Right atrium auricular region (tissue), 2 donors: ENCODE results near the gene ATP2B2. TPM values are rescaled to one million over a fixed set of nuclear protein-coding genes. Genes with fewer than 3 reads are reported as not detected.

Experiments
- DNase-seq: peaks from one replicate; pipeline ENCODE4 v3.0.0-alpha.2; 2019; ENCODE audit warnings: low spot score
- H3K27ac ChIP-seq, 2 donors: fragments of 200-600 bp; sonication (generic); 1 replicate in 1 of 2; 2 replicates in 1 of 2; pipeline ENCODE4 v1.5.1; 2016 to 2019
- H3K27me3 ChIP-seq, 2 donors: fragments of 200-600 bp; sonication (generic); one replicate each; pipeline versions ENCODE4 v1.5.1 to v1.6.0; 2017 to 2019
- H3K36me3 ChIP-seq: fragments of 200-600 bp; sonication (generic); one replicate; pipeline ENCODE4 v1.5.1; 2016
- H3K4me1 ChIP-seq, 2 donors: fragments of 200-600 bp; sonication (generic); one replicate each; pipeline versions ENCODE4 v1.5.1 to v1.6.0; 2017 to 2019
- H3K4me3 ChIP-seq, 2 donors: fragments of 200-600 bp; sonication (generic); 1 replicate in 1 of 2; 2 replicates in 1 of 2; pipeline ENCODE4 v1.5.1; 2017 to 2019; ENCODE audit warnings: mild to moderate bottlenecking in 1 of 2, moderate library complexity in 1 of 2
- H3K9me3 ChIP-seq, 2 donors: fragments of 200-600 bp; sonication (generic); one replicate each; pipeline ENCODE4 v1.5.1; 2019
- total RNA-seq, 2 donors: library from RNA; depleted of rRNA; stranded (reverse); fragments of >200 nt; gene quantifications; one replicate each; pipeline ENCODE4 v1.1.0, GENCODE V29; 2016
- TF ChIP-seq, protein P1 (sequence below), 2 donors: fragments of 200-600 bp; sonication (generic); IDR thresholded peaks; one replicate each; pipeline ENCODE4 v1.5.1; 2019; ENCODE audit warnings: antibody characterized with exemption in 2 of 2

The ATP2B2 gene
- total RNA-seq, 2 donors from 2014 or later = 0.12 to 0.15 TPM

DNA sequence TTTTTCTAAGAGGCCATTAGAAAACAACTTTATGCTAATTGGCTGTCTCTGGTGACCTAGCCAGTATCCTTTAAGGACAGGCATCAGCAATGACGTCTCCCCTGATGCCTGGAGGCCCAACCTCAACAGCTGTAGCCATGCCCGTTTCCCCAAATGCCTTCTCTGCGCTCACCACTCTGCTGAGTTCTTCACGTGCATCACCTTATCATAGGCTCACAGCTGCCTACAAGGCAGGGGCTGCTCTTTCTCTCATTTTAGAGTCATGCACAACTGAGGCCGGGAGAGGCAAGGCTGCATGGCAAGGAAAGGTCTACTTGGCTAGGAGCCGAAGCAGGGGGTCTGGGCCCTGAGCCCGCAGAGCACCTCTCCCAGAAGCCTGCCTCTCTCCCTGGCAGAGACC is 140.6 kb downstream of the ATP2B2 start:
- no peak for DNase-seq
- Histone ChIP-seq H3K4me1 (no peaks in the 10 kb centered on the region), H3K4me3 (no peak overlapping the region), H3K27ac (no peak overlapping the region), H3K27me3 (no peaks in the 10 kb centered on the region), H3K9me3 (peaks cover 0 to 16% of the 10 kb centered on the region in 2 donors), H3K36me3 (no peaks in the 10 kb centered on the region)
- TF ChIP-seq, protein P1, sequence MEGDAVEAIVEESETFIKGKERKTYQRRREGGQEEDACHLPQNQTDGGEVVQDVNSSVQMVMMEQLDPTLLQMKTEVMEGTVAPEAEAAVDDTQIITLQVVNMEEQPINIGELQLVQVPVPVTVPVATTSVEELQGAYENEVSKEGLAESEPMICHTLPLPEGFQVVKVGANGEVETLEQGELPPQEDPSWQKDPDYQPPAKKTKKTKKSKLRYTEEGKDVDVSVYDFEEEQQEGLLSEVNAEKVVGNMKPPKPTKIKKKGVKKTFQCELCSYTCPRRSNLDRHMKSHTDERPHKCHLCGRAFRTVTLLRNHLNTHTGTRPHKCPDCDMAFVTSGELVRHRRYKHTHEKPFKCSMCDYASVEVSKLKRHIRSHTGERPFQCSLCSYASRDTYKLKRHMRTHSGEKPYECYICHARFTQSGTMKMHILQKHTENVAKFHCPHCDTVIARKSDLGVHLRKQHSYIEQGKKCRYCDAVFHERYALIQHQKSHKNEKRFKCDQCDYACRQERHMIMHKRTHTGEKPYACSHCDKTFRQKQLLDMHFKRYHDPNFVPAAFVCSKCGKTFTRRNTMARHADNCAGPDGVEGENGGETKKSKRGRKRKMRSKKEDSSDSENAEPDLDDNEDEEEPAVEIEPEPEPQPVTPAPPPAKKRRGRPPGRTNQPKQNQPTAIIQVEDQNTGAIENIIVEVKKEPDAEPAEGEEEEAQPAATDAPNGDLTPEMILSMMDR (IDR thresholded peaks at IDR 0.05) = no peak

DNA sequence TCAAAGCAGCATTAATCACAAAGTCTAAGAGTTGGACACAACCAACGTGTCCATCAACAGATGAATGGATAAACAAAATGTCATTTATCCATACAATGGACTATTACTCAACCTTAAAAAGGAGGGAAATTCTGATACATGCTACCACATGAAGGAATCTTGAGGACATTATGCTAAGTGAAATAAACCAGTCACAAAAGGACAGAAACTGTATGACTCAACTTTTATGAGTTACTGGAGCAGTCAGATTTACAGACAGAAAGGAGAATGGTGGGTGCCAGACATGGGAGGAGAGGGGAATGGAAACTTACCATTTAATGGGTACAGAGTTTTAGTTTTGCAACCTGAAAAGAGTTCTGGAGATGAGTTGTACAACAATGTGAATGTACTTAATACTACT is 141.5 kb downstream of the ATP2B2 start:
- no peaks in the 10 kb centered on the region for H3K36me3 ChIP-seq
- peaks cover 0 to 16% of the 10 kb centered on the region in 2 donors for H3K9me3 ChIP-seq
- H3K27me3 ChIP-seq = no peaks in the 10 kb centered on the region
- no peak overlapping the region for H3K4me3 ChIP-seq
- H3K4me1 ChIP-seq = no peaks in the 10 kb centered on the region
- no peak overlapping the region for H3K27ac ChIP-seq
- DNase-seq = no peak
- TF ChIP-seq, protein P1 (IDR thresholded peaks at IDR 0.05) = no peak

DNA sequence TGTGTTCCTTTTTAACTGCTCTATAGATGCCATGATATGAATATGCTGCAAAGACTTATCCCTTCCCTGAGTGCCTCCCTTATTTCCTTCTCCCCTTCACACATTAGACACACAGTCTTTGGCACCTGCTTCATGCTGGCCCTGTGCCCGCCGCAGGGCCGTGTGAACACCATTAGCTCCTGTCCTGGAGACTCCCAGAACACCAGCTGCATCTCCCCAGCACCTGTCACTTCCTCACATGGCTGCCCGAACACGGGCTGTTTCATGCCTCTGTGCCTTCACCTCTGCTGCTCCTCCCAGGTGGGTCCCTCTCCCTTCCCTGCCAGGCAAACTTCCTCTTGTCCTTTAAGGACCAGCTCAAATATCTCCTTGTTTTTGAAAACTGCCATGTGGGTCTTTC is 144.0 kb downstream of the ATP2B2 start:
- TF ChIP-seq, protein P1 (IDR thresholded peaks at IDR 0.05) = no peak
- DNase-seq = no peak
- H3K9me3 ChIP-seq = peaks cover 0 to 16% of the 10 kb centered on the region in 2 donors
- H3K4me1 ChIP-seq = peaks cover 0 to 9% of the 10 kb centered on the region in 2 donors
- H3K27me3 ChIP-seq = no peaks in the 10 kb centered on the region
- no peaks in the 10 kb centered on the region for H3K36me3 ChIP-seq
- no peak overlapping the region for H3K4me3 ChIP-seq
- no peak overlapping the region for H3K27ac ChIP-seq

DNA sequence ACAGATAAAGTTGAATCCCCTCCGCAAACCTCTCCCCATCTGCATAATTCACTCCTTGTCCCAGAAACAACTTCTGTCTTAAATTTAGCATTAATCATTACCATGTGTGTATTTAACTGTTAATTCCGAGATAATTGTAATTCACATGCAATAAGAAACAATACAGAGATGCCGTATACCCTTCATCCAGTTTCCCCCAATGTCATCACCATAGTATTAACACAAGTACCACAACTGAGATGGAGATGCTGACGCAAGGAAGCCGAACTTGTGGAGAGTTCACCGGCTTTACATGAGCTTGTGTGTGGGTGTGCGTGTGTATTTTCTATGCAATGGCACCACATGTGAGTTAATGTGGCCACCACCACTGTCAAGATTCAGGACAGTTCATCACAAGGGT is 144.9 kb downstream of the ATP2B2 start:
- Histone ChIP-seq H3K36me3 (no peaks in the 10 kb centered on the region), H3K9me3 (peaks cover 0 to 16% of the 10 kb centered on the region in 2 donors), H3K4me1 (peaks cover 0 to 9% of the 10 kb centered on the region in 2 donors), H3K27ac (no peak overlapping the region), H3K27me3 (no peaks in the 10 kb centered on the region), H3K4me3 (no peak overlapping the region)
- TF ChIP-seq, protein P1 (IDR thresholded peaks at IDR 0.05) = no peak
- DNase-seq = no peak

DNA sequence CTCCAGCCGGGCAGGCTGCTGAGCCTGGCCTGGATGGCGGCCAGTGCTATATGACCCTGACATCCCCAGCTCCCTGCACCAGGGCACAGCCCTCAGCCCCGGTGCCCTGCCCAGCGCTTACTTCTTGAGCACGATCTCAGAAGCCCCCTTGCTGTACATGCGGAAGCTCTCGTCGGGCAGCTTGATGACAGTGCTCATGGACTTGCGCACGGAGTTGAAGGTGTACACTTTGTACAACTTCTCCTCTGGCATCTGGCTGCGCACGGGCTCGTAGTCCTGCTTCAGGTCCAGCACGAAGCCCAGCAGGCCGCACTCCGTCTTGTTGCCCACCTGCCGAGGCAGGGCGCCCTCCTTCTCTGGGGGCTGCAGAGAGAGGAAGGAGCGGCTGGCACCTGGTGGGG is 145.6 kb downstream of the ATP2B2 start:
- Histone ChIP-seq H3K27ac (no peak overlapping the region), H3K4me1 (peaks cover 0 to 9% of the 10 kb centered on the region in 2 donors), H3K27me3 (no peaks in the 10 kb centered on the region), H3K36me3 (no peaks in the 10 kb centered on the region), H3K9me3 (peaks cover 0 to 16% of the 10 kb centered on the region in 2 donors), H3K4me3 (no peak overlapping the region)
- TF ChIP-seq, protein P1 (IDR thresholded peaks at IDR 0.05) = no peak
- DNase-seq = no peak

GRCh38 chr3:10358309-10358980 is 146.9 kb downstream of the ATP2B2 start:
- no peaks in the 10 kb centered on the region for H3K27me3 ChIP-seq
- no peaks in the 10 kb centered on the region for H3K36me3 ChIP-seq
- no peak overlapping the region for H3K27ac ChIP-seq
- H3K4me1 ChIP-seq = peaks cover 0 to 9% of the 10 kb centered on the region in 2 donors
- DNase-seq = no peak
- H3K4me3 ChIP-seq = no peak overlapping the region
- TF ChIP-seq, protein P1 (IDR thresholded peaks at IDR 0.05) = no peak
- peaks cover 0 to 13% of the 10 kb centered on the region in 2 donors for H3K9me3 ChIP-seq
